BE2C (cell line): Measurements from ENCODE around the gene CISH.

Experiments
- DNase-seq: peaks from one replicate; pipeline ENCODE4 v3.0.0-alpha.2; 2020
- H3K27me3 ChIP-seq: fragments of 250-450 bp; sonication (Bioruptor Pico); 2 replicates; pipeline ENCODE4 v1.5.1; 2020; ENCODE audit warnings: mild to moderate bottlenecking
- H3K36me3 ChIP-seq: fragments of 250-450 bp; sonication (Bioruptor Pico); 2 replicates; pipeline ENCODE4 v1.5.1; 2020; ENCODE audit warnings: mild to moderate bottlenecking
- H3K4me1 ChIP-seq: fragments of 250-450 bp; sonication (Bioruptor Pico); 2 replicates; pipeline ENCODE4 v1.5.1; 2020
- H3K4me3 ChIP-seq: 2 replicates; pipeline ENCODE4 v1.5.1; 2011; ENCODE audit warnings: low read depth, low read length
- H3K9me3 ChIP-seq: fragments of 250-450 bp; sonication (Bioruptor Pico); 2 replicates; pipeline ENCODE4 v1.5.1; 2020
- CTCF ChIP-seq: IDR thresholded peaks from 2 replicates; pipeline ENCODE4 v1.5.1; 2012; ENCODE audit warnings: mild to moderate bottlenecking, low read depth, low read length

The CISH gene

GRCh38 chr3:50616003-50616769 lies 4.6 kb upstream of the CISH start:
- DNase-seq = peak; percentile 79
- TF ChIP-seq CTCF = peak; percentile 96
- Histone ChIP-seq H3K4me1 (no peaks in the 10 kb centered on the region), H3K4me3 (peak overlapping the region; percentile 56), H3K9me3 (no peaks in the 10 kb centered on the region), H3K27me3 (no peaks in the 10 kb centered on the region), H3K36me3 (no peaks in the 10 kb centered on the region)

GRCh38 chr3:50615190-50615589 lies 3.6 kb upstream of the CISH start:
- no peak for TF ChIP-seq CTCF
- Histone ChIP-seq H3K9me3 (no peaks in the 10 kb centered on the region), H3K4me3 (no peak overlapping the region), H3K27me3 (no peaks in the 10 kb centered on the region), H3K4me1 (peaks cover 6% of the 10 kb centered on the region; the same call in 1 of the 2 replicates), H3K36me3 (no peaks in the 10 kb centered on the region)
- no peak for DNase-seq

GRCh38 chr3:50612970-50613846 lies 1.6 kb upstream of the CISH start:
- Histone ChIP-seq H3K4me1 (peaks cover 6% of the 10 kb centered on the region; the same call in 1 of the 2 replicates), H3K27me3 (no peaks in the 10 kb centered on the region), H3K36me3 (no peaks in the 10 kb centered on the region), H3K4me3 (no peak overlapping the region), H3K9me3 (no peaks in the 10 kb centered on the region)
- DNase-seq = no peak
- no peak for TF ChIP-seq CTCF

- no peak for DNase-seq
- Histone ChIP-seq H3K27me3 (no peaks in the 10 kb centered on the region), H3K36me3 (no peaks in the 10 kb centered on the region), H3K9me3 (no peaks in the 10 kb centered on the region), H3K4me1 (peaks cover 6% of the 10 kb centered on the region; the same call in 1 of the 2 replicates), H3K4me3 (peak overlapping the region; percentile 49)
- TF ChIP-seq CTCF = no peak
Observed at GRCh38 chr3:50612234-50612882, 784 bp upstream of the CISH start.

- peak overlapping the region; percentile 49 for H3K4me3 ChIP-seq
- peaks cover 6% of the 10 kb centered on the region; the same call in 1 of the 2 replicates for H3K4me1 ChIP-seq
- no peaks in the 10 kb centered on the region for H3K27me3 ChIP-seq
- no peak for DNase-seq
- no peaks in the 10 kb centered on the region for H3K9me3 ChIP-seq
- TF ChIP-seq CTCF = no peak
- no peaks in the 10 kb centered on the region for H3K36me3 ChIP-seq
Observed at GRCh38 chr3:50610992-50611463, 546 bp downstream of the CISH start.
